Measurements from ENCODE around the gene RAB5B.

The RAB5B gene

GRCh38 chr12:56004211-56004610, 30.3 kb downstream of the RAB5B start:
- TF ChIP-seq GATA1 (IDR thresholded peaks at IDR 0.05; ENCODE audit: low read depth, low read length), result no peak
- TF ChIP-seq POLR2A (IDR thresholded peaks at IDR 0.05; ENCODE audit: low read length), result no peak

GRCh38 chr12:56007564-56008559, 34.0 kb downstream of the RAB5B start:
- TF ChIP-seq POLR2A (IDR thresholded peaks at IDR 0.05; ENCODE audit: low read length) (no peak), GATA1 (IDR thresholded peaks at IDR 0.05; ENCODE audit: low read depth, low read length) (no peak)

More at GRCh38 chr12:56004211-56004610, 30.3 kb downstream of the RAB5B start:
- no peak for DNase-seq

GRCh38 chr12:56010111-56010570, 36.3 kb downstream of the RAB5B start:
- DNase-seq, result peak; percentile 24 to 41
- no peak for TF ChIP-seq GATA1 (IDR thresholded peaks at IDR 0.05; ENCODE audit: low read depth, low read length)
- no peak for TF ChIP-seq POLR2A (IDR thresholded peaks at IDR 0.05; ENCODE audit: low read length)

More at GRCh38 chr12:56007564-56008559, 34.0 kb downstream of the RAB5B start:
- peak; percentile 64 to 70 for DNase-seq

- no peak for DNase-seq
- no peak for TF ChIP-seq POLR2A (IDR thresholded peaks at IDR 0.05; ENCODE audit: low read length)
- TF ChIP-seq GATA1 (IDR thresholded peaks at IDR 0.05; ENCODE audit: low read depth, low read length), result no peak
Observed at GRCh38 chr12:56011509-56012090, 37.7 kb downstream of the RAB5B start.

- TF ChIP-seq GATA1 (IDR thresholded peaks at IDR 0.05; ENCODE audit: low read depth, low read length), result no peak
- no peak for DNase-seq
Observed at GRCh38 chr12:56013482-56013881, 39.6 kb downstream of the RAB5B start.

- no peak for TF ChIP-seq POLR2A (IDR thresholded peaks at IDR 0.05; ENCODE audit: low read length)
- no peak for TF ChIP-seq GATA1 (IDR thresholded peaks at IDR 0.05; ENCODE audit: low read depth, low read length)
- no peak for DNase-seq
Observed at GRCh38 chr12:56014205-56014604, 40.3 kb downstream of the RAB5B start.

- DNase-seq, result no peak
- TF ChIP-seq POLR2A (IDR thresholded peaks at IDR 0.05; ENCODE audit: low read length) (no peak), GATA1 (IDR thresholded peaks at IDR 0.05; ENCODE audit: low read depth, low read length) (no peak)
Observed at GRCh38 chr12:56017181-56017580, 43.3 kb downstream of the RAB5B start.

GRCh38 chr12:56018356-56018755, 44.5 kb downstream of the RAB5B start:
- no peak for DNase-seq
- TF ChIP-seq GATA1 (IDR thresholded peaks at IDR 0.05; ENCODE audit: low read depth, low read length), result no peak

- peak; percentile 42 for TF ChIP-seq POLR2A (IDR thresholded peaks at IDR 0.05; ENCODE audit: low read length)
- TF ChIP-seq GATA1 (IDR thresholded peaks at IDR 0.05; ENCODE audit: low read depth, low read length), result no peak
- DNase-seq, result peak; percentile 64 to 81
Observed at GRCh38 chr12:56020423-56021184, 46.7 kb downstream of the RAB5B start, which contains the start of gene IKZF4. IKZF4 (plus strand) TSS chr12:56021043; CDS start chr12:56021494, 451 bp downstream.

- TF ChIP-seq POLR2A (IDR thresholded peaks at IDR 0.05; ENCODE audit: low read length) (no peak), GATA1 (IDR thresholded peaks at IDR 0.05; ENCODE audit: low read depth, low read length) (no peak)
- DNase-seq, result no peak
Observed at GRCh38 chr12:56021889-56022497, 48.1 kb downstream of the RAB5B start.

GRCh38 chr12:56028511-56029165, 54.8 kb downstream of the RAB5B start:
- DNase-seq, result no peak
- TF ChIP-seq GATA1 (IDR thresholded peaks at IDR 0.05; ENCODE audit: low read depth, low read length) (no peak), POLR2A (IDR thresholded peaks at IDR 0.05; ENCODE audit: low read length) (no peak)

- no peak for TF ChIP-seq POLR2A (IDR thresholded peaks at IDR 0.05; ENCODE audit: low read length)
- no peak for DNase-seq
Observed at GRCh38 chr12:56029166-56029519, 55.3 kb downstream of the RAB5B start.

- TF ChIP-seq POLR2A (IDR thresholded peaks at IDR 0.05; ENCODE audit: low read length), result no peak
- TF ChIP-seq GATA1 (IDR thresholded peaks at IDR 0.05; ENCODE audit: low read depth, low read length), result no peak
- DNase-seq, result peak; percentile 70 to 79
Observed at GRCh38 chr12:56029666-56030293, 55.9 kb downstream of the RAB5B start.

Measured in erythroblast (primary cell).